Esophagus muscularis mucosa (tissue), 4 donors: Measurements from ENCODE around the gene COPS4. TPM values are rescaled to one million over a fixed set of nuclear protein-coding genes. Genes with fewer than 3 reads are reported as not detected.

Experiments used
- DNase-seq: peaks from one replicate; pipeline ENCODE4 v3.0.0-alpha.2; 2017; ENCODE audit errors: extremely low spot score
- H3K27ac ChIP-seq, 4 donors: fragments of 200-600 bp; sonication (generic); replicated peaks in 1 of 4; 1 replicate in 3 of 4; 2 replicates in 1 of 4; pipeline ENCODE4 v1.5.1; 2016 to 2019; ENCODE audit warnings: mild to moderate bottlenecking in 1 of 4
- H3K27me3 ChIP-seq, 4 donors: fragments of 200-600 bp; sonication (generic); one replicate each; pipeline versions ENCODE4 v1.5.1 to v1.6.0; 2016 to 2019
- H3K36me3 ChIP-seq, 4 donors: fragments of 200-600 bp; sonication (generic); one replicate each; pipeline ENCODE4 v1.5.1; 2016 to 2019
- H3K4me1 ChIP-seq, 4 donors: fragments of 200-600 bp; sonication (generic); one replicate each; pipeline ENCODE4 v1.5.1; 2016 to 2019
- H3K4me3 ChIP-seq, 4 donors: fragments of 200-600 bp; sonication (generic); 1 replicate in 2 of 4; 2 replicates in 2 of 4; pipeline ENCODE4 v1.5.1; 2016 to 2019; ENCODE audit warnings: mild to moderate bottlenecking in 4 of 4, moderate library complexity in 1 of 4
- H3K9me3 ChIP-seq, 4 donors: fragments of 200-600 bp; sonication (generic); 1 replicate in 3 of 4; 2 replicates in 1 of 4; pipeline ENCODE4 v1.5.1; 2016 to 2019
- EP300 ChIP-seq: sonication (generic); formaldehyde crosslinking; IDR thresholded peaks from one replicate; pipeline ENCODE4 v1.6.1; 2017; ENCODE audit warnings: antibody characterized with exemption
- POLR2A ChIP-seq: fragments of 450-650 bp; IDR thresholded peaks from one replicate; pipeline ENCODE4 v1.6.1; 2017; ENCODE audit warnings: antibody characterized with exemption, moderate library complexity, mild to moderate bottlenecking, low read depth
- POLR2AphosphoS5 ChIP-seq, 2 donors: sonication (generic); formaldehyde crosslinking; IDR thresholded peaks; one replicate each; pipeline ENCODE4 v1.6.1; 2017; ENCODE audit warnings: antibody characterized with exemption in 2 of 2
- WGBS: methylation state at CpG from one replicate; pipeline ENCODE4 v1.1.5; 2018; 5-methylcytosine and 5-hydroxymethylcytosine counted together
- intact Hi-C: fragments of 100-400 bp; cut with DNase I; formaldehyde crosslinking; loops from one replicate; pipeline ENCODE4 v1.15.1; 2023
- small RNA-seq, 3 donors: library from RNA; depleted of rRNA; stranded (forward); fragments of <200 nt; gene quantifications; one replicate each; pipeline ENCODE3, GENCODE V24; 2016
- total RNA-seq, 4 donors: library from RNA; depleted of rRNA; stranded (reverse); fragments of >200 nt; gene quantifications; one replicate each; pipeline versions ENCODE4 v1.1.0 to v1.2.1, GENCODE V29; 2016
- TF ChIP-seq, protein P1 (sequence below), 3 experiments: fragments of 200-600 bp in 2 of 3; fragments of 450-650 bp in 1 of 3; sonication (generic) in 2 of 3; IDR thresholded peaks; one replicate each; pipeline ENCODE4 v1.5.1; 2017 to 2019; ENCODE audit warnings: antibody characterized with exemption in 3 of 3, mild to moderate bottlenecking in 2 of 3, moderate library complexity in 1 of 3

The COPS4 gene
- total RNA-seq, 4 donors from 2014 or later = 54.8 to 63.7 (median 57.7) TPM

DNA sequence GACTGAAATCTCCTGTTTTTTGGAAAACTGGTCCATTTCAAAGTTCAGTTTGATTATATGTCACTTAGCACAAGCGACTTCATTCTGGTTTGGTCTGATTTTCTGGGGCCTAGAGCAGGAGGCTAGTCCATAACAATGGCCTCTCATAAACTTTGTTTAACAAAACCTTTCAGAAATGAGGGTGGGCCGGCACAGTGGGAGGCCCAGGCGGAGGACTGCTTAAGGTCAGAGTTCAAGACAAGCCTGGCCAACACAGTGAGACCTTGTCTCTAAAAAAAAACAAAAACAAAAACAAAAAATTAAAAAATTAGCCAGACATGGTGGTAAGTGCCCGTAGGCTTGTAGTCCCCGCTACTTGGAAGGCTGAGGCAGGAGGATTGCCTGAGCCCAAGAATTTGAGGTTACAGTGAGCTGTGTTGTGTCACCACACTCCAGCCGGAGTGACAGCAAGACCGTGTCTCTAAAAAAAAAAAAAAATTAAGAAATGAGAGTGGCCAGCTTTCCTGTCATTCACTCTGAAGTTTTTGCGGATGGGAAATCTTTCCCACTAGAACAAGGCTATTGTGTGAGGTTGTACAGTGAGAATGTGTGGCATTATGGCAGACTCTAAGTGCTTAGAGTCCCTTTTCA, 80.8 kb downstream of the COPS4 start:
- intact Hi-C loops = loop anchor here (5.0 kb wide), 1 partner anchor 132 kb away; no protein-coding TSS in a partner anchor
- TF ChIP-seq, protein P1, sequence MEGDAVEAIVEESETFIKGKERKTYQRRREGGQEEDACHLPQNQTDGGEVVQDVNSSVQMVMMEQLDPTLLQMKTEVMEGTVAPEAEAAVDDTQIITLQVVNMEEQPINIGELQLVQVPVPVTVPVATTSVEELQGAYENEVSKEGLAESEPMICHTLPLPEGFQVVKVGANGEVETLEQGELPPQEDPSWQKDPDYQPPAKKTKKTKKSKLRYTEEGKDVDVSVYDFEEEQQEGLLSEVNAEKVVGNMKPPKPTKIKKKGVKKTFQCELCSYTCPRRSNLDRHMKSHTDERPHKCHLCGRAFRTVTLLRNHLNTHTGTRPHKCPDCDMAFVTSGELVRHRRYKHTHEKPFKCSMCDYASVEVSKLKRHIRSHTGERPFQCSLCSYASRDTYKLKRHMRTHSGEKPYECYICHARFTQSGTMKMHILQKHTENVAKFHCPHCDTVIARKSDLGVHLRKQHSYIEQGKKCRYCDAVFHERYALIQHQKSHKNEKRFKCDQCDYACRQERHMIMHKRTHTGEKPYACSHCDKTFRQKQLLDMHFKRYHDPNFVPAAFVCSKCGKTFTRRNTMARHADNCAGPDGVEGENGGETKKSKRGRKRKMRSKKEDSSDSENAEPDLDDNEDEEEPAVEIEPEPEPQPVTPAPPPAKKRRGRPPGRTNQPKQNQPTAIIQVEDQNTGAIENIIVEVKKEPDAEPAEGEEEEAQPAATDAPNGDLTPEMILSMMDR (IDR thresholded peaks at IDR 0.05) = no peak
- no peak for TF ChIP-seq EP300
- TF ChIP-seq POLR2AphosphoS5 (IDR thresholded peaks at IDR 0.05) = no peak
- TF ChIP-seq POLR2A = no peak
- H3K27ac ChIP-seq = no peak overlapping the region
- no peaks in the 10 kb centered on the region for H3K9me3 ChIP-seq
- no peak for DNase-seq
- no peaks in the 10 kb centered on the region for H3K27me3 ChIP-seq
- WGBS = 72% methylated on average over 8 of the region's 8 CpGs
- no peak overlapping the region for H3K4me3 ChIP-seq
- no peaks in the 10 kb centered on the region for H3K36me3 ChIP-seq
- peaks cover under 1 to 2% (median 1%) of the 10 kb centered on the region in 4 donors for H3K4me1 ChIP-seq

DNA sequence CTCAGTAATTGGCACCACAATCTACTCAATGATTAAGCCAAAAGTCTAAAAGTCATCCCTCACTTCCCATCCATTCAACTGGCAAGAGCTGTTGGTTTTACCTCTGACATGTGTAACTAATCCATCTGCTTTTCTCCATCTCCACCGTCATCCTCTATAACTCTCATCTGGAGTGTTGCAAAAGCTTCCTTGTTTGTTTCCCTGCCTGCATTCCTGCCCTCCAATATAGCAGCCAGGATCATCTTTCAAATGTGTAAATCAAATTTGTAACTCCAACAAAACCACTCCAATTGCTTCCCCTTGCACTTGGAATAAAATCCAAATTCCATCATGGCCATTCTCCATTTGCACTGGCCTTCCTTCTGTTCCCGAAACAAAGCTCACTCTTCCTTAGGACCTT, 83.9 kb downstream of the COPS4 start:
- DNase-seq = no peak
- WGBS = 76% methylated on average over 2 of the region's 2 CpGs

DNA sequence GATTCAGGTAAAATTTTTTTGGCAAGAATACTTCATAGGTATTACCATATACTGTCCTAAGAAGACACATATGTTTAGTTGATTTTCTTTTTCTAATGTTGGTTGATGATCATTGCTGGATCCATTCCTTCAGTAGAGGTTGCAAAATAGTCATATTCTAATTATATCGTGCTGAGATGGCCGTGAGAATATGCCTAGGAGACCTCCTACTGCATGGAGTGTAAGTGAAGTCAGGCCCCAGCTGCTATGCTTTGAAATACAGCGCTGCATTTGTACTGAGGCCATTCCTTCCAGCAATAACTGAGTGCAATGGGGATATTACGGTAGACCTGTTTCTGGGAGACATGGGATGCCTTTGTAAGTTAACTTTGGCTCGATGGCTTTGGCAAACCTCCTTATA, 86.3 kb downstream of the COPS4 start:
- 90% methylated on average over 5 of the region's 5 CpGs for WGBS
- Histone ChIP-seq H3K27me3 (no peaks in the 10 kb centered on the region), H3K27ac (no peak overlapping the region), H3K4me1 (no peaks in the 10 kb centered on the region), H3K4me3 (no peak overlapping the region), H3K9me3 (no peaks in the 10 kb centered on the region), H3K36me3 (no peaks in the 10 kb centered on the region)
- no peak for DNase-seq
- TF ChIP-seq POLR2AphosphoS5 (IDR thresholded peaks at IDR 0.05) = no peak
- no peak for TF ChIP-seq EP300
- TF ChIP-seq, protein P1 (IDR thresholded peaks at IDR 0.05) = no peak
- no peak for TF ChIP-seq POLR2A
- intact Hi-C loops = no loop called here

More for the DNA sequence above, 83.9 kb downstream of the COPS4 start:
- intact Hi-C loops = loop anchor here (5.0 kb wide), 1 partner anchor 128 kb away; no protein-coding TSS in a partner anchor
- no peaks in the 10 kb centered on the region for H3K9me3 ChIP-seq
- H3K4me1 ChIP-seq = no peaks in the 10 kb centered on the region
- TF ChIP-seq POLR2A (no peak), POLR2AphosphoS5 (IDR thresholded peaks at IDR 0.05) (no peak), EP300 (no peak)
- TF ChIP-seq, protein P1 (IDR thresholded peaks at IDR 0.05) = no peak
- no peak overlapping the region for H3K27ac ChIP-seq
- H3K36me3 ChIP-seq = no peaks in the 10 kb centered on the region
- H3K4me3 ChIP-seq = no peak overlapping the region
- H3K27me3 ChIP-seq = no peaks in the 10 kb centered on the region

DNA sequence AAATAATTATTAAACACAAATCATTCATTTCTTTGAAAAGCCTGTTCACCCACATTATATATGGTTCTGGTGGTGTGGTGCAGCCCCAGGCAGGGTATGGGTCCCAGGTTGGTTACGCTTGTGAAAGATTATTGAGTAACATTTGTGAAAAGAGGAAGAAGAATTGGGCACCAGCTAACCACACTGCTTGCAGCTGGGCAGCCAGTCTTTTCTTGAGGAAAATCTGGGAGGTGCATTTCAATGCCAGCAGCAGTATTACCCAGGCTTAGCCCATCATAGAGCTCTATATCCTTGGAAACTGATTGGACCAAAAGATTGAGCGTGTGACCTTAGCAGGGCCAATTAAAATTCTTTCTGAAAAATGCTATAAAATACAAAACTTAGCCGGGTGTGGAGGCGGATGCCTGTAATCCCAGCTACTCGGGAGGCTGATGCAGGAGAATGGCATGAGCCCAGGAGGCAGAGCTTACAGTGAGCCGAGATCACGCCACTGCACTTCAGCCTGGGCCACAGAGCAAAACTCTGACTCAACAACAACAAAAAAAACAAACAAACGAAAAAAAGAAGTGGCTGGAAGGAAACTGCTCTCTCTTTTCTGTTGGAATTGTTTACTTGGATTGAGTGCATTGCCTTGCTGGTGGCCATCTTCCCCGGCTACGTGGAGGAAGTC, 89.3 kb downstream of the COPS4 start:
- no peaks in the 10 kb centered on the region for H3K9me3 ChIP-seq
- intact Hi-C loops = no loop called here
- TF ChIP-seq POLR2A (no peak), POLR2AphosphoS5 (IDR thresholded peaks at IDR 0.05) (no peak), EP300 (no peak)
- TF ChIP-seq, protein P1 (IDR thresholded peaks at IDR 0.05) = no peak
- DNase-seq = no peak
- H3K27ac ChIP-seq = no peak overlapping the region
- no peaks in the 10 kb centered on the region for H3K27me3 ChIP-seq
- no peaks in the 10 kb centered on the region for H3K4me1 ChIP-seq
- no peak overlapping the region for H3K4me3 ChIP-seq
- 65% methylated on average over 10 of the region's 10 CpGs for WGBS
- H3K36me3 ChIP-seq = no peaks in the 10 kb centered on the region

Small RNA genes lying within 50 kb of the gene (small RNA-seq; reads per million reads assigned to genes)
- gene RNU6-615P = 0 reads per million in 3 donors

Other genes with a start within 250 kb of the COPS4 start
- 10 to 100 TPM; 17.6 to 28.4 (median 22.9) TPM for gene SCD5, start 236.4 kb upstream of the COPS4 start, total RNA-seq
- gene SEC31A, start 144.0 kb upstream of the COPS4 start, total RNA-seq = 100 to 1,000 TPM; 117 to 146 (median 131) TPM
- 1 to 10 TPM; 2.1 to 5.2 (median 2.9) TPM for gene THAP9, start 134.4 kb upstream of the COPS4 start, total RNA-seq
- gene LIN54, start 24.4 kb upstream of the COPS4 start, total RNA-seq = 10 to 100 TPM in 1 of 4 donors, 1 to 10 TPM in 3; 8.6 to 10.6 (median 9.0) TPM
- 1 to 10 TPM in 3 of 4 donors, under 1 TPM in 1; 0.78 to 3.5 (median 2.0) TPM for gene PLAC8, start 79.5 kb downstream of the COPS4 start, total RNA-seq
- 1 to 10 TPM; 4.6 to 6.5 (median 5.4) TPM for gene COQ2, start 249.6 kb downstream of the COPS4 start, total RNA-seq